K562 (cell line): ENCODE data around the gene SMIM17. TPM values are rescaled to one million over a fixed set of nuclear protein-coding genes. Genes with fewer than 3 reads are reported as not detected.

Experiments used
- ATAC-seq: fragments of 200-7000 bp; cut with Tn5 transposase; 3 replicates; pipeline ENCODE4 v1.9.1; 2020; ENCODE audit warnings: moderate library complexity
- BruUV-seq: library from RNA; stranded (reverse); fragments of 400-500 nt; replicated peaks from 2 replicates; lab custom pipeline; 2021; lab: Mats Ljungman, UMichigan
- CTCF ChIA-PET: fragments of 300-600 bp; formaldehyde crosslinking; extraction: SDS; loops from one replicate; lab custom pipeline; 2021; ENCODE audit warnings: low intra/inter-chr PET ratio; lab: Yijun Ruan, JAX
- POLR2A ChIA-PET: fragments of 300-600, 350-650 bp; sonication (Branson Sonifier 250); formaldehyde crosslinking; extraction: SDS; loops from one replicate; lab custom pipeline; 2021; ENCODE audit warnings: antibody characterized with exemption, inconsistent platforms; lab: Yijun Ruan, JAX
- DNase-seq, 4 experiments: peaks; one replicate each; pipeline versions ENCODE4 v3.0.0 to v3.0.0-alpha.2; 2011 to 2018; ENCODE audit warnings: low spot score in 3 of 4, mixed read lengths in 3 of 4; ENCODE audit errors: extremely low read depth in 1 of 4
- FAIRE-seq: peaks from 2 replicates; lab custom pipeline; 2011; peaks lifted over from hg19 to GRCh38; lab: Jason Lieb, UNC
- H2AFZ ChIP-seq: 2 replicates; pipeline ENCODE4 v1.6.0; 2011; ENCODE audit warnings: low read depth, low read length, control low read depth, inconsistent platforms
- H3K27ac ChIP-seq: fragments of 200-600 bp; 3 replicates; pipeline ENCODE4 v1.8.0; 2011; ENCODE audit warnings: low read depth, mild to moderate bottlenecking, control low read depth, inconsistent platforms, low read length, moderate library complexity, mixed read lengths; ENCODE audit errors: extremely low read depth
- H3K27me3 ChIP-seq, 2 experiments: fragments of 300-600 bp in 1 of 2; 2 replicates in 1 of 2; 3 replicates in 1 of 2; pipeline versions ENCODE4 v1.6.0 to v1.8.0; 2011; ENCODE audit warnings: inconsistent platforms in 2 of 2, low read length in 2 of 2, mild to moderate bottlenecking in 1 of 2, mixed read lengths in 1 of 2, moderate library complexity in 1 of 2; ENCODE audit not compliant: control insufficient read depth in 2 of 2, insufficient read depth in 2 of 2
- H3K36me3 ChIP-seq: fragments of 300-600 bp; 3 replicates; pipeline ENCODE4 v1.8.0; 2011; ENCODE audit warnings: mild to moderate bottlenecking, low read length, inconsistent platforms; ENCODE audit not compliant: control insufficient read depth, insufficient read depth
- H3K4me1 ChIP-seq, 2 experiments: fragments of 200-600 bp in 1 of 2; replicated peaks in 1 of 2; 2 replicates in 1 of 2; 3 replicates in 1 of 2; pipeline versions ENCODE4 v1.5.1 to v1.8.0; 2011; ENCODE audit warnings: inconsistent platforms in 2 of 2, low read length in 2 of 2, mild to moderate bottlenecking in 1 of 2, mixed read lengths in 1 of 2, moderate library complexity in 1 of 2; ENCODE audit not compliant: control insufficient read depth in 2 of 2, insufficient read depth in 2 of 2
- H3K4me2 ChIP-seq: 2 replicates; pipeline ENCODE4 v1.6.1; 2011; ENCODE audit warnings: low read length, control low read depth, inconsistent platforms, mixed read lengths; ENCODE audit not compliant: insufficient read depth
- H3K4me3 ChIP-seq: fragments of 200-600 bp; sonication (generic), shearing (Covaris generic); 2 replicates; pipeline ENCODE4 v1.5.1; 2016; ENCODE audit warnings: control low read depth, inconsistent platforms
- H3K79me2 ChIP-seq: fragments of 200-600 bp; 3 replicates; pipeline ENCODE4 v1.8.0; 2011; ENCODE audit warnings: low read length, inconsistent platforms; ENCODE audit not compliant: control insufficient read depth, insufficient read depth
- H3K9ac ChIP-seq, 2 experiments: 2 replicates each; pipeline versions ENCODE4 v1.6.0 to v1.6.1; 2011; ENCODE audit warnings: low read depth in 2 of 2, low read length in 2 of 2, control low read depth in 1 of 2, inconsistent platforms in 1 of 2, mild to moderate bottlenecking in 1 of 2, mixed read lengths in 1 of 2; ENCODE audit not compliant: insufficient read depth in 1 of 2
- H3K9me1 ChIP-seq: one replicate; pipeline ENCODE4 v1.6.0; 2011; ENCODE audit warnings: inconsistent platforms, mild to moderate bottlenecking, low read length, moderate library complexity; ENCODE audit not compliant: control insufficient read depth, insufficient read depth
- H3K9me3 ChIP-seq: replicated peaks from 2 replicates; pipeline ENCODE4 v1.5.1; 2011; ENCODE audit warnings: low read depth, low read length, inconsistent platforms; ENCODE audit not compliant: control insufficient read depth, insufficient read depth
- H4K20me1 ChIP-seq: replicated peaks from 2 replicates; pipeline ENCODE4 v1.6.1; 2011; ENCODE audit warnings: low read length, inconsistent platforms, mixed read lengths; ENCODE audit not compliant: control insufficient read depth, insufficient read depth
- GTF3C2 ChIP-seq: IDR thresholded peaks from 3 replicates; pipeline ENCODE4 v1.6.1; 2011; ENCODE audit warnings: borderline replicate concordance, mild to moderate bottlenecking, moderate library complexity; ENCODE audit not compliant: insufficient read length; ENCODE audit errors: extremely low read depth
- NFRKB ChIP-seq: fragments of 450-650 bp; IDR thresholded peaks from 2 replicates; pipeline ENCODE4 v1.6.1; 2016; ENCODE audit warnings: low read depth
- TAF15 ChIP-seq: fragments of 200-400 bp; formaldehyde crosslinking; IDR thresholded peaks from 2 replicates; pipeline ENCODE4 v1.6.1; 2017; ENCODE audit warnings: mild to moderate bottlenecking, low read depth, low read length, moderate library complexity
- TBL1XR1 ChIP-seq, 2 experiments: IDR thresholded peaks; 2 replicates each; pipeline ENCODE4 v1.6.1; 2012; ENCODE audit warnings: improper control_type of control experiment in 2 of 2, low read length in 2 of 2, mild to moderate bottlenecking in 1 of 2
- WGBS: fragments of 100-300 bp; shearing (Covaris generic); methylation state at CpG from one replicate; pipeline ENCODE4 v1.1.6; 2016; ENCODE audit warnings: low coverage, mixed read lengths; ENCODE audit not compliant: insufficient coverage; ENCODE audit errors: missing lambda C conversion rate; 5-methylcytosine and 5-hydroxymethylcytosine counted together
- in situ Hi-C: fragments of 300-500 bp; cut with MboI; formaldehyde crosslinking; loops from 4 replicates; pipeline ENCODE4 v1.15.0; 2018; ENCODE audit warnings: inconsistent platforms, mixed read lengths
- intact Hi-C: fragments of 100-400 bp; cut with micrococcal nuclease; formaldehyde crosslinking; loops from 2 replicates; pipeline ENCODE4 v1.14.2; 2022
- polyA plus RNA-seq, 8 experiments: library from polyadenylated mRNA; depleted of rRNA in 4 of 8; stranded (reverse) in 5 of 8; unstranded in 3 of 8; fragments of >200 nt; fragmentation: Nextera tagmentation in 2 of 8; fragmentation: Illumina TruSeq in 1 of 8; extraction: Ambion mirVana in 2 of 8; extraction: Trizol in 1 of 8; gene quantifications; 2 replicates each; pipeline versions ENCODE4 v1.2.1 to v1.2.3, GENCODE V29; 2011 to 2014; ENCODE audit warnings: inconsistent platforms in 1 of 8, missing spikeins in 1 of 8
- total RNA-seq, 7 experiments: library from RNA; depleted of rRNA in 6 of 7; stranded (reverse); fragments of >200 nt in 6 of 7; fragmentation: Illumina TruSeq in 2 of 7; extraction: Trizol in 2 of 7; gene quantifications; 2 replicates each; pipeline versions ENCODE4 v1.2.1 to v1.2.3, GENCODE V29; 2011 to 2021; ENCODE audit warnings: low replicate concordance in 1 of 7
- TF ChIP-seq, protein P1 (sequence below), 2 experiments: fragments of 250-450 bp in 1 of 2; fragments of 450-650 bp in 1 of 2; sonication (Bioruptor Pico) in 1 of 2; IDR thresholded peaks; 2 replicates each; pipeline versions ENCODE4 v1.6.1 to v1.8.0; 2016 to 2021; ENCODE audit warnings: mild to moderate bottlenecking in 2 of 2, moderate library complexity in 2 of 2, missing compliant biosample characterization in 1 of 2, missing genetic modification characterization in 1 of 2

SMIM17 gene
- total and polyA plus RNA-seq, 9 of the 15 experiments (the other 6 are each of a cell fraction or from before 2014, with no cell fraction given) = not detected

- CTCF ChIA-PET = no interaction called here
- H3K27me3 ChIP-seq = no peaks in the 10 kb centered on the region
- no peaks in the 10 kb centered on the region for H3K36me3 ChIP-seq
- 0 out of 2 replicates have a peak, but pooled peaks cover 2% of the 10 kb centered on the region for H3K9me3 ChIP-seq
- whole genome bisulfite sequencing = 18% methylated on average over 37 of the region's 37 CpGs
- H4K20me1 ChIP-seq = no peaks in the 10 kb centered on the region
- POLR2A ChIA-PET = no interaction called here
- in situ Hi-C loops (no loop called here), intact Hi-C loops (no loop called here)
- no peak overlapping the region for H3K9ac ChIP-seq
- no peak for ATAC-seq
- no peak for DNase-seq
- TF ChIP-seq, protein P1, sequence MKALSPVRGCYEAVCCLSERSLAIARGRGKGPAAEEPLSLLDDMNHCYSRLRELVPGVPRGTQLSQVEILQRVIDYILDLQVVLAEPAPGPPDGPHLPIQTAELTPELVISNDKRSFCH (CRISPR knock-in tag; IDR thresholded peaks at IDR 0.05) = no peak
- TF ChIP-seq, protein P1 (tag; IDR thresholded peaks at IDR 0.05) = no peak
- TF ChIP-seq NFRKB (no peak), TBL1XR1 (IDR thresholded peaks at IDR 0.05; ENCODE audit: low read length in 2 of 2) (no peak), GTF3C2 (no peak), TAF15 (no peak)
- no TSS peak for BruUV-seq
- no peak overlapping the region for H3K4me3 ChIP-seq
- no peak overlapping the region for H3K27ac ChIP-seq
- H3K79me2 ChIP-seq = no peaks in the 10 kb centered on the region
- no peak for FAIRE-seq
- no peaks in the 10 kb centered on the region for H3K9me1 ChIP-seq
- H3K4me2 ChIP-seq = no peak overlapping the region
- no peak overlapping the region for H2AFZ ChIP-seq
- H3K4me1 ChIP-seq = no peaks in the 10 kb centered on the region
Measured at GRCh38 chr19:56622374-56622773, 20.6 kb upstream of the SMIM17 start.
